ENCODE results near the gene FCRLB.
A peak's percentile ranks its signal among the peaks of the same experiment; 100 is the strongest.
"Not testable (repeated sequence)": the region's sequence is repeated elsewhere in the genome, so short reads cannot be mapped to it uniquely, and the experiment has no call there.

The FCRLB gene, protein sequence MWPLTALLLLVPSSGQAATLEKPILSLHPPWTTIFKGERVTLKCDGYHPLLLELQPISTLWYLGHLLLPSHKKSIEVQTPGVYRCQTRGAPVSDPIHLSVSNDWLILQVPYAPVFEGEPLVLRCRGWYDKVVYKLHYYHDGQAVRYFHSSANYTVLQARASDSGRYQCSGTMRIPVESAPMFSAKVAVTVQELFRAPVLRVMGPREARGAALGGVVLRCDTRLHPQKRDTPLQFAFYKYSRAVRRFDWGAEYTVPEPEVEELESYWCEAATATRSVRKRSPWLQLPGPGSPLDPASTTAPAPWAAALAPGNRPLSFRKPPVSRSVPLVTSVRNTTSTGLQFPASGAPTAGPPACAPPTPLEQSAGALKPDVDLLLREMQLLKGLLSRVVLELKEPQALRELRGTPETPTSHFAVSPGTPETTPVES

DNA sequence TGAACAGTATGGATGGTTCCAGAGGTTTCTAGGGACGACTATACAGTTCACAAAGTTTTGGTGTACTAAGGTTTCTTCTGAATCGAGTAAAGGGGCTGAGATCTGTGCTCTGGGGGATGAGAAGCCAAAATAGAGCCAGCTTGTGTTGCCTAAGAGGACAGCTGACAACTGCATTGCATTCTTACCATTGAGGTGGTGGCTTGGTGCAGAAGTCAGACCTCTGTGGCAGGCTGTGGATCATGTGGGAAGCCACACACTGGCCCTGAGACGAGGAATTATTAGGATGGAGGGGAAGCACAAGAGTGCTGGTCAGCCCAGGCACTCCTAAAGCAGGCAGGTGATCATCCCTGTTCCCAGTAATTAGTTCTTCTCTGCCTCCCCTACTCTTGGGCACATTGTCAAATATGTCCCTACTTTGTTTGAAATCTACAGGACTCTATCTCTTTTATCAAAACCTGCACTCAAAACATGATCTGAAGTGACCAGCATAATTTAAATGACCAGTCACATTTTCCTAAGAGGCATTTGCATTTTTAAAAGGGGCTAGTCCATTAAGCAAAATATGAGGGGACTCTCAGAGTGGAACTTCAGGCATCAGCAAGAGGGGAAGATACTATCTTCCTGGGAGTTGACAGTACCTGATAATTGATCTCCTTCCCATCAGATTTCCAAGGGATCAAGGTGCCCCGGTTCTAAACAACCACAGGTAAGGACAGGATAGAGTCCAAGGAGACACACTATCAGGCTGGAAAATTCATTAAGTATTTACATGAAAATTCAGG lies at the start of gene FCRLB:
Gene FCRLB, plus strand, starts transcription at position 589 of the 782 bp plus-strand sequence. CDS start 1,129 bp downstream, outside the sequence.
- DNase-seq = no peak

- not testable (repeated sequence) for DNase-seq
Measured at GRCh38 chr1:161673437-161673836, 47.9 kb upstream of the FCRLB start.

GRCh38 chr1:161674447-161674846 lies 46.9 kb upstream of the FCRLB start:
- DNase-seq = not testable (repeated sequence)

- DNase-seq = not testable (repeated sequence)
Measured at GRCh38 chr1:161674908-161675307, 46.4 kb upstream of the FCRLB start.

GRCh38 chr1:161676441-161676840 lies 44.9 kb upstream of the FCRLB start:
- DNase-seq = no peak

GRCh38 chr1:161676958-161677689 lies 44.2 kb upstream of the FCRLB start:
- DNase-seq = no peak

DNA sequence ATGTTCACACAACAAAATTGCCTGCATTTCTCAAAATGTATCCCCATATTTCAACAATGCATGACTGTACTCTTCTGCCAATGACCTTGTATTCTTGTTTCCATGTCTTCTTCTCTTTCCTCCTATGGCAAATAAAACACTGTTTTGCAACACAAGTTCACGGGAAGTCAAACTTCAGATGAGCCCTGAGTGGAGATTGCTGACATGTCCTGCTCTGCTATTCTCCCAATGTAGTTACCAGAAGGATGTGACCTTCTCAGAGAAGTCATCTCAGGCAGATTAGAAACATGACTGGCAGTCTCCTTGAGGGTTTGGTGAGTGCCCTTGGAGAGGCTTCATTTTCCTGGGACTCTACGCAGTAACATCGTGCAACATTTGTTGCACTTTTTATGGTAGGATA lies 42.8 kb upstream of the FCRLB start:
- no peak for DNase-seq

- no peak for DNase-seq
Measured at GRCh38 chr1:161681879-161682278, 39.5 kb upstream of the FCRLB start.

DNA sequence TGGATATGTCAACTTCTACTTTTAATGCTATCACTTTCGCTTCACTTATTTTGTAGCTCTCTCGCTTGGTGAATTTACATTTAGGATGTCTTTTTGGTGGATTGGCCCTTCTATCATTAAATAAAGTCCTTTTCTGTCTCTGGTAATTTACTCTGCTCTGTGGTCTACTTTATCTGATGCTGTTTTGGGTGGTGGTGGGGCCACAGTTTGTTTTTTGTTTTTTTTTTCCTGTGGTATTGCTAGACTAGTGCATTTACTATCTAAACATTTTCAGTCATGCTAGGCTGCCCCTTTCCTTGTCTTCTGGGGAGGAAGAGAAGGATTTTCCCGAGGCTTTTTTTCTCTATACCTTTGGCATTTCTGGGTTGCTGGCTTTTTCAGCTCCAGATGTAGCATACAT lies 32.4 kb upstream of the FCRLB start:
- no peak for DNase-seq

GRCh38 chr1:161691846-161692245 lies 29.5 kb upstream of the FCRLB start:
- no peak for DNase-seq

DNA sequence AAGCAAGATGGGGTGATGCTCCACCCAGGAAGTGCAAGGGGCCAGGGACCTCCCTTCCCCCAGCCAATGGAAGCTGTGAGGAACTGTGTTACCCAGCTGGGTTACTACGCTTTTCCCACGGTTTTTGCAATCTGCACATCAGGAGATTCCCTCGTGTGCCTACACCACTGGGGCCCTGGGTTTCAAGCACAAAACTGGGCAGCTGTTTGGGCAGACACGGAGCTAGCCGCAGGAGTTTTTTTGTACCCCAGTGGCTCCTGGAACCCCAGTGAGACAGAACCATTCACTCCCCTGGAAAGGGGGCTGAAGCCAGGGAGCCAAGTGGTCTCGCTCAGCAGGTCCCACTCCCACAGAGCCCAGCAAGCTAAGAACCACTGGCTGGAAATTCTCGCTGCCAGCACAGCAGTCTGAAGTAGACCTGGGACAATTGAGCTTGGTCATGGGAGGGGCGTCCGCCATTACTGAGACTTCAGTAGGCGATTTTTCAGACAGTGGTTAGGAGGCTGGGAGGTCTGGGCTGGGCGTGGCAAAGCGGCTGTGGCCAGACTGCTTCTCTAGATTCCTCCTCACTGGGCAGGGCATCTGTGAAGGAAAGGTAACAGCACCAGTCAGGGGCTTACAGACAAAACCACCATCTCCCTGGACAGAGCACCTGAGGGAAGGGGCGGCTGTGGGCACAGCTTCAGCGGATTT lies 28.2 kb upstream of the FCRLB start:
- DNase-seq = not testable (repeated sequence)

- not testable (repeated sequence) for DNase-seq
Measured at GRCh38 chr1:161698302-161698701, 23.0 kb upstream of the FCRLB start.

DNA sequence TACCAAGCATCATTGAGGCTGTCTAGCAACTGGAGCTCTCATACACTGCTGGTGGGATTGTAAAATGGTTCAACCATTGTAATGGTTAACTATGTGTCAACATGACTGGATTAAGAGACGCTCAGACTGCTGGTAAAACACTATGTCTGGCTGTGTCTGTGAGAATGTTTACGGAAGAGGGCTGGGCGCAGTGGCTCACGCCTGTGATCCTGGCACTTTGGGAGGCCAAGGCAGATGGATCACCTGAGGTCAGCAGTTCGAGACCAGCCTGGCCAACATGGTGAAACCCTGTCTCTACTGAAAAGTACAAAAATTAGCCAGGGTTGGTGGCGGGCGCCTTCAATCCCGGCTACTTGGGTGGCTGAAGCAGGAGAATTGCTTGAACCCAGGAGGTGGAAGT lies 19.1 kb upstream of the FCRLB start:
- DNase-seq = no peak

DNA sequence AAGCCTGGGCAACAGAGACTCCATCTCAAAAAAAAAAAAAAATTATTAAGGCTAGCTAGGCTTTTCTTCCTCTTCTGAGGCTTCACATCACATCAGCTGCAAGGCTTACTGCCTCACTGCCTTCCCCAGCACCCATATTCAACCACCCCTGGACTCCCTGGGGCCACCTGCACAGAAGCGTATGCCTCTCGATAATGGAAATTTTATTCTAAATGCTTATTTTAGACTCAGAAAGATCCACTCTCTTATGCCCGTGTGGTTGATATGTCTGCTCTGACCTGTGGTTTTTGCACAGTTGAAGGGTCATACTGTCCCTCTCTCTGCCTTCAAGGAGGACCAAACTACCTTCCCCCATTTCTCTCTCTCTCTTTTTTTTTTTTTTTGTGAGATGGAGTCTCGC lies 15.8 kb upstream of the FCRLB start:
- no peak for DNase-seq

DNA sequence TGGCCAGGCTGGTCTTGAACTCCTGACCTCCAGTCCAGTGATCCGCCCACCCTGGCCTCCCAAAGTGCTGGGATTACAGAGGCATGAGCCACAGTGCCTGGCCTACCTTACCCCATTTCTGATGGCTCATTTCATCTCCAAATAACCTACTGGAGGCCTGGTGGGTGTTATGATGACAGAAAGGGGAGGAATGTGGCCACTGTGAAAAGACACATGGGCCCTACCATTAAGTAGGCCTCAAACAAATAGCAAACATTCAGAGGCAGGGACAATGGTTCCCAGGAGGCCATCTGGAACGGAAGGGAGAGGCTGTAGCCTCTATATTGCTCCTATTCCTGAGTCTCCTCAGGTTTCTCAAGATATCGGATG lies 15.2 kb upstream of the FCRLB start:
- no peak for DNase-seq

GRCh38 chr1:161706482-161707347 lies 14.6 kb upstream of the FCRLB start, which contains the start of gene FCRLA:
FCRLA (plus strand) TSS chr1:161707229; CDS start chr1:161707265, 36 bp downstream.
- peak; percentile 4 for DNase-seq

- no peak for DNase-seq
Measured at GRCh38 chr1:161707503-161707902, 13.8 kb upstream of the FCRLB start.

GRCh38 chr1:161709373-161709772 lies 12.0 kb upstream of the FCRLB start:
- no peak for DNase-seq

DNA sequence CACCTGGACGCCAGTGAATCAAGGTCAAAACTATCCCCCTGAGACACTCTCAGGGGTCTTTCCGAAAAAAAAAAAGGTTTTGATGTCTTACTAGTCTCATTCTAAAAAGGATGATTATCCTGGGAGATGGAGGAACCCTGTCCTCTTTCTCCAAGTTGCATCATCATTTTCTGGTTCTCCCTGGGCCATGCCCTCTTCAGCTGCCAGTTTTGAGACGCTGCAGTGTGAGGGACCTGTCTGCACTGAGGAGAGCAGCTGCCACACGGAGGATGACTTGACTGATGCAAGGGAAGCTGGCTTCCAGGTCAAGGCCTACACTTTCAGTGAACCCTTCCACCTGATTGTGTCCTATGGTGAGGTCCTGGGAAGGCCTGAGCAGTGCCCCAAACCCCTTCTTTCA lies 10.8 kb upstream of the FCRLB start:
- DNase-seq = no peak

DNA sequence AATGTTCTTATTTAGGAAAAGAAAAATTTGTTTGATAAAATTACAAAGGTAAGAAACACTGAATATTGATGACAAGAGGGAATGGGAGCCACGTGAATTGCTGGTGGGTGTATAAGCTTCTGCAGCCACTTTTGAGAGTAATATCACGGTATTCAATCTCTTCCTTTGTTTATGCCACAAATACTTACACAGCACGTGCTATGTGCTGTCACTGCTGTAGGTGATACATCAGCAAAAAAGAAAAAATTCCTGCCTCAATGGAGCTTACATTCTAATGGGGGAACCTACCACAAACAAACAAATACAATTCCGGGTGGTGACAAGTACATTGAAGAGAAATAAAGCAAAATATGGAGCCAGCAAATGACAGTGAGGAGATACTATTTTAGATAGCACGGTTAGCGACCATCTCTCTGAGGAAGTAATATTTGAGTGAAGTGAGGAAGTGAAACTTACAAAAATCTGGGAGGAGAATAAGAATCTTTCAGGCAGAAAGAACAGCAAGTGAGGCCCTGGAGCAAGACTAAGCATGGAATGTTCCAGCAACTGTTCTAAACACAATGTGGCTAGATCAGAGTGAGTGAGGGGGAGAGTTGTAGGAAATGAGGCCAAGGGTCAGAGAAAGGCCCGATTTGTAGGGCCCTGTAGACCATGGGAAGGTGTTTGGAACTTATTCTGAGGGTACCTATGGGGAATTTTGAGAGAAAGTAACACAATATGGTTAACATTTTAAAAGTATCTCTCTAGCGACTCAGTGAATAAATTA lies 2.6 kb upstream of the FCRLB start:
- no peak for DNase-seq

DNA sequence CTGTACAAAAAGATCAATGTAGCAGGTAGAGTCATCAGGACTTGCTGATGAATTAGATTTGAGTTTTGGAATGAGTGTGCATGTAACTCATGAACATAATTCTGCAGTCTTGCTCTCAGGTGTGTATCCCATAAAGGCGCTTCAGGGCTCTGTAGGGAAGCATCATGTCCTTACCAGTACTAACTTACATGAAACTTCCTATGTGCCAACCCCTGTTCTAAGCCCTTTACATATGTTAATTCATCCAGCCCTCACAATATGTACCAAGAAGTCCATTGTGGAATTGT lies 2.1 kb upstream of the FCRLB start:
- DNase-seq = no peak

Measured in NCI-H2171 treated with DMSO at 0.1 percent for 48 hours (cell line).